HK-2 (cell line): Measurements from ENCODE around the gene CEP97.

ENCODE experiments used
- DNase-seq: peaks from one replicate; pipeline ENCODE4 v3.0.0-alpha.2; 2018; ENCODE audit not compliant: unreplicated experiment

The CEP97 gene

GRCh38 chr3:101778385-101779046 lies 54.1 kb downstream of the CEP97 start:
- no peak for DNase-seq

- DNase-seq = peak; percentile 92
Measured at GRCh38 chr3:101779047-101779821, 54.8 kb downstream of the CEP97 start, which contains the start of gene NXPE3. NXPE3 (plus strand) TSS chr3:101779211; CDS start chr3:101785597, 6,386 bp downstream.

DNA sequence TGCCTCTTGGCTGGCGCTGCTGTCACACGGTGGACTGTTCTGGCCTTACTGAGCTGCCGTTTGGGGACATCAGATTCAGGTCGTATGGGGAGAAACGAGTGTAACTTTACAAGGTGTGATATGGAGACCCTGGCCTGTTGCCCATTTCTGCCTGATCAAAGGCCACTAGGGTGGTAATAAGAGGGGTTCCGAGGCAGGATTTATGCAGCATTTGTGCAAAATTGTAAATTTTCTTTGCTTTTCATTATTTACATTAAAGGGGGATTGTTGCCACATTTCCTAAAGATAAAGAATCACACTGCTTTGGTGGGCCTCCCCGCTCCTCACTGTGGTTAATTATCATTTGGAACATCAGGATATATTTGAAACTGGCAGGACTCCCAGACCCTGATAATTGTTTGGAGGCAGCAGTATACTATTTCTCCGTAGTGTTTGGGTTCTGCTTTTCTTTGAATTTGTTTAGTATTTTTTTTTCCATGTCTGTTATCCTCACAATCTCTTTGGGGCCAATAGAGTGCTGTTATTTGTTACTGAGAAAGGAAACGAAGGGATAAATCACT lies 55.5 kb downstream of the CEP97 start:
- DNase-seq = no peak

- DNase-seq = peak; percentile 48
Measured at GRCh38 chr3:101780661-101781060, 56.2 kb downstream of the CEP97 start.

- DNase-seq = no peak
Measured at GRCh38 chr3:101781166-101781565, 56.8 kb downstream of the CEP97 start.

DNA sequence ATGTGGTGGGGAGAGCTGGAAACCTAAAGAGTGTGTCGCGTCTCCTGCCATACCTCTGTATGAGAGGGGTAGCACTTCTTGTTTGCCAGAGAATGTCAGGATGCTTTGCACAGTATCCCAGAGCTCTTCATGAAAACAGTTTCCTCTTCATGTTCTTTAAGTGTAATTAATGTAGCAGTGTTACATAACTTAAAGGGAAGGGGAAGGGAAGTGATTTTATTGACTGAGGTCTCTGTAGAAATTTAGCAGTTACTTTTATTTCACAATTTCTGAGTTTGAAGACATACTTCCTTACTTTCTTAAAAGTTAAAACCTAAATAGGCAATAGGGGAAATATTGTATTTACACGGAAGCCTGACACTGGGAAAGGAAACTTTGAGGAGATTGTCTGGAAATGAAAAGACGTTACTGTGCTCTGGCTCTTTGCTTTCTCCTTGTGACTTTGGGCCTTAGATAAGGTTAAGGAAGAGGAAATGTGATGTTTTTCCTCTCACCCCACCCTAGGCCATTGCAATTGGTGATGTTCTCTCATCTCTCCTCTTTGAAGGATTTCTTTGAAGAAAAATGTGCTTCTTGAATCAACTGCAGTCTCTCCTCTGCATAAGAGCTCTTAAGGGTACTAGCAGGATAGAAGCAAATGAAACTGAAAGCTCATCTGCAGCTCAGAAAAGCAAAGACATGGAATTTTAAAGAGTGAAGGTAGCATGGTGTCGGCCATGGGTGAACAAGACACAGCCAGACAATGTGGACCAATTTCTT lies 60.6 kb downstream of the CEP97 start:
- no peak for DNase-seq

GRCh38 chr3:101791778-101792177 lies 67.4 kb downstream of the CEP97 start:
- DNase-seq = no peak

GRCh38 chr3:101796077-101796680 lies 71.8 kb downstream of the CEP97 start:
- peak; percentile 24 for DNase-seq

DNA sequence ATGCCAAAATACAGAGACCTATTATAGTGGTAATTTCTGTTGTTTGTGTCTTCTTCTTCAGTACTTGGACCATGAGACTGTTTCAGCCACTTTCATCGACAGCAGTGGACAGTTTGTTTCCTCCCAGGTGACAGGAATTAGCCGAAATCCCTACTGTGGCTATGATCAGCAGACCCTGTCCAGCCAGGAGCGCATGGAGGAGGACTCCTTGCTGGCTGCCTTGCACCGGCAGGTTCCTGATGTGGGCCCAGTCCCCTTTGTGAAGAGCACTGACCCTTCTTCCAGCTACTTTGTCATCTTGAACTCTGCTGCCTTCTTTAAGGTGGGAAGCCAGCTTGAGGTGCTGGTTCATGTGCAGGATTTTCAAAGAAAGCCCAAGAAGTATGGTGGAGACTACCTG lies 76.8 kb downstream of the CEP97 start:
- no peak for DNase-seq

- no peak for DNase-seq
Measured at GRCh38 chr3:101802179-101802578, 77.8 kb downstream of the CEP97 start.

DNA sequence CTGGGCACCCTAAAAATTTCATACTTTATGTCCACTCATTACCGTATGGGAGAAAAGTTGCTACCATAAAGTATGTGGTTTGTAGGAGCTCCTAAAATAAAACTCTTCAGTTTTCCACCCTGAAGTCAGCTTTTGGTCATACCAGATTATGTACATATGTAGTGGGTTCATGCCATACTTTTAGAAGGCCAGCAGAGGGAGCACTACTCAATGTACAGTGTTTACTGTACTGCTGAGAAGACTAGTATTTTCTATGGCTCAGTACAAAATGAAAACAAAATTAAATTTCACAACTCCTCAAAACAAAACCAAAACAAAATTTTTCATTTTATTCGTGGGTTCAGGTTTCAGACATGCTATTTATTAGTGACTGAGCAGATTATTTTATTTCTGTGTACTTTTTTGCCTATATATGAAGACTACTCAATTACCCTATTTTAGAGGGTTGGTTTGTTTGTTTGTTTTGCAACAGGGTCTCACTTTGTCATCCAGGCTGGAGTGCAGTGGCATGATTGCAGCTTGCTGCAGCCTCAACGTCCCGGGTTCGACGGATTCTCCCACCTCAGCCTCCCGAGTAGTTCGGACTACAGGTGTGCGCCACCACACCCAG lies 78.9 kb downstream of the CEP97 start:
- DNase-seq = peak; percentile 18

- no peak for DNase-seq
Measured at GRCh38 chr3:101803939-101804338, 79.5 kb downstream of the CEP97 start.

GRCh38 chr3:101806491-101806890 lies 82.1 kb downstream of the CEP97 start:
- no peak for DNase-seq

- DNase-seq = no peak
Measured at GRCh38 chr3:101807888-101808287, 83.5 kb downstream of the CEP97 start.

GRCh38 chr3:101809178-101810021 lies 85.0 kb downstream of the CEP97 start:
- DNase-seq = peak; percentile 28

DNA sequence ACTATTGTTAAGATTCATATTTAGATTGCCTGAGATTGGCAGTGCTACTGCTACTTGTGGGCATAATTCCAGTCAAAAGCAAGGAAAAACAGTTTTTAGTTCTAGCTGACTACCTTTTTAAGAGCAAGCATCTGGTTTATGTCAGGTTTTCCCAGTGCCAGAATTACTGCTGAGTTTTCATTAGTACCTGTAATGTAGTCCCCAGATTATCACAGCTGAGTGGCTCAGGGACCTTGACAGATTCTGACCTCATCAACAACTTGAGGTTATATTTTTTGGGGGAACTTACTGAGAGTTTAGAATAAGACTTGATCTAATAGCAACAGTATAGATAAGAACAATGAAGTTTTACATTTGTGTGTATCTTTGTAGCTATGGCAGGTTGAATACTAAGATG lies 85.6 kb downstream of the CEP97 start:
- no peak for DNase-seq

DNA sequence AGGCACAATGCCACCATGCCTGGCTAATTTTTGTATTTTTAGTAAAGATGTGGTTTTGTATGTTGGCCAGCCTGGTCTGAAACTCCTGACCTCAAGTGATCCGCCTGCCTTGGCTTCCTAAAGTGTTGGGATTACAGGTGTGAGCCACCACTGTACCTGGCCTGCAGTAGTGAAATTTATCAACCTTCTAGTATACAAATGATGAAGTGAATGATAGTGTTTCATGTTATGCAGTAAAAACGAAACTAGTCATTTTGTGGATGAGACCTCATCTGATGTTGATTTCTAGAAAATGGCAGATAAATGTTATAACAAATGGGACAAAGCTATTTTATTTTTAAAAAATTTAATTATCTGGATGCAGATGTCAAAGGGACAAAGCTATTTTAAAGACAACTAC lies 87.5 kb downstream of the CEP97 start:
- no peak for DNase-seq

GRCh38 chr3:101812895-101813294 lies 88.5 kb downstream of the CEP97 start:
- DNase-seq = no peak

DNA sequence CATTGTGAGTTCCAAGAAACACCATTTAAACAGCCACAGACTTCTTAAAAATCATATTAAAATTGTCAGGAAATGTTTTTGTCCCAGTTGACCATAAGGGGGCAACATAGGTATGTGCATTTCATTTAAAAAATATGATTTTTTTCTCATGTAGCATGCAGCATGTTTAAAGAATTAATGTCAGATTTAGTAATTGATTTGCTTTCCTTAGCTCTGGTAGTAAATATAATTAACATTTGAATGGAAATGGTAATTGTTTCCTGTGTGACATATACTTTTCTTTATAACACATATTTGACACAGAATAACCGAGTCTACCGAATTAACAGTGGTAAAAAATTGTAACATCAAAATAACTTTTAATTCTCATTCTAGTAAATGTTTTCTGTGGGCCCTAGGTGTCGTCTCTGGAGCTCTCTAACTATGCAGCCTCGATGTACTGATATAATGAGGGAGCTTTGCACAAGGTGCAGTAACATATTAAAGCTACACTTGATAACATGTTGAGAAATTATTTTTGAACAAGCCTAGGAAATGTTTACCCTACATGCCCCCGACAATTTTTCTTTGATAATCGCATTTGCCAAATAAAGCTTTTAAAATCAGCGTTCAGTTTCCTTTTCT lies 89.5 kb downstream of the CEP97 start:
- no peak for DNase-seq

DNA sequence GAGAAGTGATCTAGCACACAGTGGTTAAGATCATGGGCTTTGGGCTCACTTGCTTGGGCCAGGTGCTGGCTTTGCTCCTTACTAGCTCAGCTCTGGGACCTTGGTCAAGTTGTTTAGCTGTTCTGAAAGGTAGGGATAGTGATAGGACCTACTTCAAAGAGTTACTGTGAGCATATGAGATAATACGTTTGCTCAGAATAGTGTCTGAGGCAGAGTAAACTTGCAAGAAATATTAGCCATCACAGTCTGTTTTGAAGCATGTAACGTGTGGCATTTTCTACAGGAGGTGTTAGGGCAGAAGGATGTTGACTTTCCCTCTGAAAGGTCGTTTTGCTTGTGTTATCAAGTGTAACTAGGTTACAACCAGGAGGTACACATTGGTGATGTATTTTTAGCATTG lies 90.4 kb downstream of the CEP97 start:
- no peak for DNase-seq
